PFSK-1 (cell line): ENCODE measurements around the gene IFITM2.

Experiments
- FOXP2 ChIP-seq: optimal IDR thresholded peaks from 2 replicates; pipeline ENCODE3; 2011; ENCODE audit warnings: borderline replicate concordance, control low read depth, inconsistent platforms; ENCODE audit not compliant: insufficient read depth; ENCODE audit errors: extremely low read length, extremely low read depth
- POLR2AphosphoS5 ChIP-seq: IDR thresholded peaks from 2 replicates; pipeline ENCODE4 v1.6.1; 2012; ENCODE audit warnings: low read depth, mild to moderate bottlenecking, control low read depth, low read length, moderate library complexity
- SIN3A ChIP-seq: IDR thresholded peaks from 2 replicates; pipeline ENCODE4 v1.6.1; 2012; ENCODE audit warnings: mild to moderate bottlenecking, low read length, moderate library complexity, borderline replicate concordance; ENCODE audit not compliant: insufficient read depth
- TAF1 ChIP-seq: IDR thresholded peaks from 2 replicates; pipeline ENCODE4 v1.6.1; 2012; ENCODE audit warnings: low read length, control low read depth, borderline replicate concordance; ENCODE audit not compliant: insufficient read depth
- TF ChIP-seq, protein P1 (sequence below), 2 experiments: IDR thresholded peaks; 2 replicates each; pipeline versions ENCODE4 v1.6.1 to v1.8.0; 2011 to 2012; ENCODE audit warnings: low read depth in 2 of 2, low read length in 2 of 2, control low read depth in 1 of 2, inconsistent platforms in 1 of 2, mild to moderate bottlenecking in 1 of 2, moderate library complexity in 1 of 2; ENCODE audit not compliant: insufficient read depth in 1 of 2

GRCh38 chr11:326592-326841, 18.9 kb downstream of the IFITM2 start:
- TF ChIP-seq POLR2AphosphoS5 (no peak), SIN3A (no peak), TAF1 (no peak), FOXP2 (no peak)
- TF ChIP-seq, protein P1, sequence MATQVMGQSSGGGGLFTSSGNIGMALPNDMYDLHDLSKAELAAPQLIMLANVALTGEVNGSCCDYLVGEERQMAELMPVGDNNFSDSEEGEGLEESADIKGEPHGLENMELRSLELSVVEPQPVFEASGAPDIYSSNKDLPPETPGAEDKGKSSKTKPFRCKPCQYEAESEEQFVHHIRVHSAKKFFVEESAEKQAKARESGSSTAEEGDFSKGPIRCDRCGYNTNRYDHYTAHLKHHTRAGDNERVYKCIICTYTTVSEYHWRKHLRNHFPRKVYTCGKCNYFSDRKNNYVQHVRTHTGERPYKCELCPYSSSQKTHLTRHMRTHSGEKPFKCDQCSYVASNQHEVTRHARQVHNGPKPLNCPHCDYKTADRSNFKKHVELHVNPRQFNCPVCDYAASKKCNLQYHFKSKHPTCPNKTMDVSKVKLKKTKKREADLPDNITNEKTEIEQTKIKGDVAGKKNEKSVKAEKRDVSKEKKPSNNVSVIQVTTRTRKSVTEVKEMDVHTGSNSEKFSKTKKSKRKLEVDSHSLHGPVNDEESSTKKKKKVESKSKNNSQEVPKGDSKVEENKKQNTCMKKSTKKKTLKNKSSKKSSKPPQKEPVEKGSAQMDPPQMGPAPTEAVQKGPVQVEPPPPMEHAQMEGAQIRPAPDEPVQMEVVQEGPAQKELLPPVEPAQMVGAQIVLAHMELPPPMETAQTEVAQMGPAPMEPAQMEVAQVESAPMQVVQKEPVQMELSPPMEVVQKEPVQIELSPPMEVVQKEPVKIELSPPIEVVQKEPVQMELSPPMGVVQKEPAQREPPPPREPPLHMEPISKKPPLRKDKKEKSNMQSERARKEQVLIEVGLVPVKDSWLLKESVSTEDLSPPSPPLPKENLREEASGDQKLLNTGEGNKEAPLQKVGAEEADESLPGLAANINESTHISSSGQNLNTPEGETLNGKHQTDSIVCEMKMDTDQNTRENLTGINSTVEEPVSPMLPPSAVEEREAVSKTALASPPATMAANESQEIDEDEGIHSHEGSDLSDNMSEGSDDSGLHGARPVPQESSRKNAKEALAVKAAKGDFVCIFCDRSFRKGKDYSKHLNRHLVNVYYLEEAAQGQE (IDR thresholded peaks at IDR 0.05; ENCODE audit: insufficient read depth in 1 of 2, low read depth in 2 of 2, low read length in 2 of 2) = no peak
